HepG2 (cell line): Measurements from ENCODE around the gene CHAF1A. TPM values are rescaled to one million over a fixed set of nuclear protein-coding genes. Genes with fewer than 3 reads are reported as not detected.

Experiments
- HMGXB3 ChIP-seq: sonication (generic); formaldehyde crosslinking; IDR thresholded peaks from 2 replicates; pipeline ENCODE4 v1.4.0; 2020; ENCODE audit warnings: missing genetic modification reagents, borderline replicate concordance
- KMT2B ChIP-seq: IDR thresholded peaks from 2 replicates; pipeline ENCODE4 v1.6.1; 2016; ENCODE audit warnings: missing genetic modification reagents, missing compliant biosample characterization
- MIER3 ChIP-seq: IDR thresholded peaks from 2 replicates; pipeline ENCODE4 v1.6.1; 2016; ENCODE audit warnings: missing compliant biosample characterization, borderline replicate concordance
- POLR2A ChIP-seq, 2 experiments: IDR thresholded peaks; 2 replicates each; pipeline ENCODE4 v1.6.1; 2011; ENCODE audit warnings: low read depth in 2 of 2, low read length in 2 of 2, mild to moderate bottlenecking in 1 of 2, moderate library complexity in 1 of 2; ENCODE audit not compliant: insufficient read depth in 1 of 2
- RFXANK ChIP-seq: IDR thresholded peaks from 2 replicates; pipeline ENCODE4 v1.6.1; 2016
- ZFP41 ChIP-seq: sonication (generic); formaldehyde crosslinking; IDR thresholded peaks from 2 replicates; pipeline ENCODE4 v1.4.0; 2020; ENCODE audit warnings: mild to moderate bottlenecking, missing genetic modification reagents, borderline replicate concordance
- ZGPAT ChIP-seq: IDR thresholded peaks from 2 replicates; pipeline ENCODE4 v1.6.1; 2016; ENCODE audit warnings: mild to moderate bottlenecking
- ZKSCAN5 ChIP-seq: sonication (generic); formaldehyde crosslinking; IDR thresholded peaks from 2 replicates; pipeline ENCODE4 v1.5.1; 2020; ENCODE audit warnings: mild to moderate bottlenecking, missing genetic modification reagents
- ZNF230 ChIP-seq: sonication (generic); formaldehyde crosslinking; IDR thresholded peaks from 2 replicates; pipeline ENCODE4 v1.4.0; 2020; ENCODE audit warnings: mild to moderate bottlenecking, missing genetic modification reagents
- ZNF329 ChIP-seq: sonication (generic); formaldehyde crosslinking; IDR thresholded peaks from 2 replicates; pipeline ENCODE4 v1.9.0; 2021; ENCODE audit warnings: low read depth, mild to moderate bottlenecking, missing genetic modification reagents
- ZNF451 ChIP-seq: sonication (generic); formaldehyde crosslinking; IDR thresholded peaks from 2 replicates; pipeline ENCODE4 v1.5.0; 2020; ENCODE audit warnings: mild to moderate bottlenecking, missing genetic modification reagents
- polyA plus RNA-seq, 8 experiments: library from polyadenylated mRNA; depleted of rRNA in 3 of 8; stranded (reverse) in 7 of 8; unstranded in 1 of 8; fragments of >200 nt; fragmentation: Illumina TruSeq in 4 of 8; extraction: Trizol in 4 of 8; gene quantifications; 2 replicates each; pipeline versions ENCODE4 v1.2.1 to v1.2.3, GENCODE V29; 2011 to 2016; ENCODE audit warnings: low read depth in 4 of 8, missing spikeins in 1 of 8, mixed read lengths in 1 of 8; ENCODE audit not compliant: insufficient read depth in 1 of 8
- total RNA-seq, 5 experiments: library from RNA; depleted of rRNA; stranded (reverse); fragments of >200 nt; fragmentation: Illumina TruSeq; extraction: Trizol; gene quantifications; 2 replicates each; pipeline ENCODE4 v1.2.3, GENCODE V29; 2016; ENCODE audit warnings: low read depth in 1 of 5
- TF ChIP-seq, protein P1 (sequence below): sonication (generic); formaldehyde crosslinking; IDR thresholded peaks from 2 replicates; pipeline ENCODE4 v1.5.1; 2020; ENCODE audit warnings: mild to moderate bottlenecking, missing genetic modification reagents, borderline replicate concordance
- TF ChIP-seq, protein P2 (sequence below): sonication (generic); formaldehyde crosslinking; IDR thresholded peaks from 2 replicates; pipeline ENCODE4 v1.4.0; 2020; ENCODE audit warnings: missing genetic modification reagents
- TF ChIP-seq, protein P3 (sequence below): IDR thresholded peaks from 2 replicates; pipeline ENCODE4 v1.6.1; 2016

CHAF1A gene
- total and polyA plus RNA-seq, 2 of the 13 experiments (the other 11 are each of a cell fraction or from before 2014, with no cell fraction given): 11.0 to 34.8 TPM

- TF ChIP-seq ZNF230 (CRISPR knock-in tag) (no peak), ZNF329 (CRISPR knock-in tag) (no peak), MIER3 (CRISPR knock-in tag) (peak; percentile 68; the same call in 1 of the 2 replicates), ZNF451 (no peak), ZFP41 (CRISPR knock-in tag) (no peak), RFXANK (no peak), HMGXB3 (peak; percentile 77; the same call in 1 of the 2 replicates), ZKSCAN5 (no peak), ZGPAT (CRISPR knock-in tag) (no peak), KMT2B (CRISPR knock-in tag) (peak; percentile 74; the same call in 1 of the 2 replicates), POLR2A (IDR thresholded peaks at IDR 0.05; ENCODE audit: insufficient read depth in 1 of 2, low read depth in 2 of 2, low read length in 2 of 2) (no peak)
- TF ChIP-seq, protein P1, sequence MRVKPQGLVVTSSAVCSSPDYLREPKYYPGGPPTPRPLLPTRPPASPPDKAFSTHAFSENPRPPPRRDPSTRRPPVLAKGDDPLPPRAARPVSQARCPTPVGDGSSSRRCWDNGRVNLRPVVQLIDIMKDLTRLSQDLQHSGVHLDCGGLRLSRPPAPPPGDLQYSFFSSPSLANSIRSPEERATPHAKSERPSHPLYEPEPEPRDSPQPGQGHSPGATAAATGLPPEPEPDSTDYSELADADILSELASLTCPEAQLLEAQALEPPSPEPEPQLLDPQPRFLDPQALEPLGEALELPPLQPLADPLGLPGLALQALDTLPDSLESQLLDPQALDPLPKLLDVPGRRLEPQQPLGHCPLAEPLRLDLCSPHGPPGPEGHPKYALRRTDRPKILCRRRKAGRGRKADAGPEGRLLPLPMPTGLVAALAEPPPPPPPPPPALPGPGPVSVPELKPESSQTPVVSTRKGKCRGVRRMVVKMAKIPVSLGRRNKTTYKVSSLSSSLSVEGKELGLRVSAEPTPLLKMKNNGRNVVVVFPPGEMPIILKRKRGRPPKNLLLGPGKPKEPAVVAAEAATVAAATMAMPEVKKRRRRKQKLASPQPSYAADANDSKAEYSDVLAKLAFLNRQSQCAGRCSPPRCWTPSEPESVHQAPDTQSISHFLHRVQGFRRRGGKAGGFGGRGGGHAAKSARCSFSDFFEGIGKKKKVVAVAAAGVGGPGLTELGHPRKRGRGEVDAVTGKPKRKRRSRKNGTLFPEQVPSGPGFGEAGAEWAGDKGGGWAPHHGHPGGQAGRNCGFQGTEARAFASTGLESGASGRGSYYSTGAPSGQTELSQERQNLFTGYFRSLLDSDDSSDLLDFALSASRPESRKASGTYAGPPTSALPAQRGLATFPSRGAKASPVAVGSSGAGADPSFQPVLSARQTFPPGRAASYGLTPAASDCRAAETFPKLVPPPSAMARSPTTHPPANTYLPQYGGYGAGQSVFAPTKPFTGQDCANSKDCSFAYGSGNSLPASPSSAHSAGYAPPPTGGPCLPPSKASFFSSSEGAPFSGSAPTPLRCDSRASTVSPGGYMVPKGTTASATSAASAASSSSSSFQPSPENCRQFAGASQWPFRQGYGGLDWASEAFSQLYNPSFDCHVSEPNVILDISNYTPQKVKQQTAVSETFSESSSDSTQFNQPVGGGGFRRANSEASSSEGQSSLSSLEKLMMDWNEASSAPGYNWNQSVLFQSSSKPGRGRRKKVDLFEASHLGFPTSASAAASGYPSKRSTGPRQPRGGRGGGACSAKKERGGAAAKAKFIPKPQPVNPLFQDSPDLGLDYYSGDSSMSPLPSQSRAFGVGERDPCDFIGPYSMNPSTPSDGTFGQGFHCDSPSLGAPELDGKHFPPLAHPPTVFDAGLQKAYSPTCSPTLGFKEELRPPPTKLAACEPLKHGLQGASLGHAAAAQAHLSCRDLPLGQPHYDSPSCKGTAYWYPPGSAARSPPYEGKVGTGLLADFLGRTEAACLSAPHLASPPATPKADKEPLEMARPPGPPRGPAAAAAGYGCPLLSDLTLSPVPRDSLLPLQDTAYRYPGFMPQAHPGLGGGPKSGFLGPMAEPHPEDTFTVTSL (CRISPR knock-in tag): no peak
- TF ChIP-seq, protein P2, sequence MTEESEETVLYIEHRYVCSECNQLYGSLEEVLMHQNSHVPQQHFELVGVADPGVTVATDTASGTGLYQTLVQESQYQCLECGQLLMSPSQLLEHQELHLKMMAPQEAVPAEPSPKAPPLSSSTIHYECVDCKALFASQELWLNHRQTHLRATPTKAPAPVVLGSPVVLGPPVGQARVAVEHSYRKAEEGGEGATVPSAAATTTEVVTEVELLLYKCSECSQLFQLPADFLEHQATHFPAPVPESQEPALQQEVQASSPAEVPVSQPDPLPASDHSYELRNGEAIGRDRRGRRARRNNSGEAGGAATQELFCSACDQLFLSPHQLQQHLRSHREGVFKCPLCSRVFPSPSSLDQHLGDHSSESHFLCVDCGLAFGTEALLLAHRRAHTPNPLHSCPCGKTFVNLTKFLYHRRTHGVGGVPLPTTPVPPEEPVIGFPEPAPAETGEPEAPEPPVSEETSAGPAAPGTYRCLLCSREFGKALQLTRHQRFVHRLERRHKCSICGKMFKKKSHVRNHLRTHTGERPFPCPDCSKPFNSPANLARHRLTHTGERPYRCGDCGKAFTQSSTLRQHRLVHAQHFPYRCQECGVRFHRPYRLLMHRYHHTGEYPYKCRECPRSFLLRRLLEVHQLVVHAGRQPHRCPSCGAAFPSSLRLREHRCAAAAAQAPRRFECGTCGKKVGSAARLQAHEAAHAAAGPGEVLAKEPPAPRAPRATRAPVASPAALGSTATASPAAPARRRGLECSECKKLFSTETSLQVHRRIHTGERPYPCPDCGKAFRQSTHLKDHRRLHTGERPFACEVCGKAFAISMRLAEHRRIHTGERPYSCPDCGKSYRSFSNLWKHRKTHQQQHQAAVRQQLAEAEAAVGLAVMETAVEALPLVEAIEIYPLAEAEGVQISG (CRISPR knock-in tag): peak; percentile 99
- TF ChIP-seq, protein P3, sequence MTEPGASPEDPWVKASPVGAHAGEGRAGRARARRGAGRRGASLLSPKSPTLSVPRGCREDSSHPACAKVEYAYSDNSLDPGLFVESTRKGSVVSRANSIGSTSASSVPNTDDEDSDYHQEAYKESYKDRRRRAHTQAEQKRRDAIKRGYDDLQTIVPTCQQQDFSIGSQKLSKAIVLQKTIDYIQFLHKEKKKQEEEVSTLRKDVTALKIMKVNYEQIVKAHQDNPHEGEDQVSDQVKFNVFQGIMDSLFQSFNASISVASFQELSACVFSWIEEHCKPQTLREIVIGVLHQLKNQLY: 0 out of 2 replicates have a peak, but pooled peaks have one; percentile 18
Measured at GRCh38 chr19:4457654-4458395, 55.4 kb downstream of the CHAF1A start, which contains the start of gene UBXN6 (continued).
